ENCODE results near the gene SORCS3.

- TF ChIP-seq EZH2 (IDR thresholded peaks at IDR 0.05) (no peak), POLR2AphosphoS5 (IDR thresholded peaks at IDR 0.05; ENCODE audit: borderline replicate concordance, low read depth, low read length) (no peak)
Observed at GRCh38 chr10:105044902-105045301, 403.8 kb downstream of the SORCS3 start.
